GM21825 (cell line): Measurements from ENCODE around the gene BOD1L2.

Source experiments
- ATAC-seq: cut with Tn5 transposase; IDR thresholded peaks from one replicate; pipeline ENCODE4 v1.9.1; 2021; ENCODE audit warnings: mild to moderate bottlenecking, moderate library complexity; ENCODE audit not compliant: unreplicated experiment

The BOD1L2 gene

DNA sequence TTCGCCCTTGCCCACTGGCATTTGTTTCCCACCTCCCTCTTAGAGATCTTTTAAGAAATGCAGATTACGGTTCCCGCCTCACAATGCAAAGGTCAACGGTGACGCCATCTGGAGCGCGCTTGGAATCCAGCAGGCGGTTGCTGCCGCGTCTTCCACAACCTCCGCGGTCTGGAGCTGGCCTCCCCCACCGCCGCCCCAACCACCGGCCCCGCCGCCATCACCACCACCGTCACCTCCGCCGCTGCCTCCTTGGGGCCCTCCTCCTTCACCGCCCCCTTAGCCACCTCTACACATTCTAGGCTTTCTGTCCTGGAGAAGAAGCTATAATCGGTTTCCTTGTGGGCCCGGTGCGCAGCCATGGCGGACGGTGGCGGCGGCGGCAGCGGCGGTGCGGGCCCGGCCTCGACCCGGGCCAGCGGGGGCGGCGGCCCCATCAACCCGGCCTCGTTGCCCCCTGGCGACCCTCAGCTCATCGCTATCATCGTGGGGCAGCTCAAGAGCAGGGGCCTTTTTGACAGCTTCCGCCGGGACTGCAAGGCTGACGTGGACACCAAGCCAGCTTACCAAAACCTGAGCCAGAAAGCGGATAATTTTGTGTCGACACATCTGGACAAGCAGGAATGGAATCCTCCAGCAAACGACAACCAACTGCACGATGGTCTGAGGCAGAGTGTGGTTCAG lies at the start of gene BOD1L2:
Gene BOD1L2, plus strand, starts transcription at position 132 of the 681 bp plus-strand sequence. Its CDS starts 226 bp downstream, at position 358.
- ATAC-seq: no peak

DNA sequence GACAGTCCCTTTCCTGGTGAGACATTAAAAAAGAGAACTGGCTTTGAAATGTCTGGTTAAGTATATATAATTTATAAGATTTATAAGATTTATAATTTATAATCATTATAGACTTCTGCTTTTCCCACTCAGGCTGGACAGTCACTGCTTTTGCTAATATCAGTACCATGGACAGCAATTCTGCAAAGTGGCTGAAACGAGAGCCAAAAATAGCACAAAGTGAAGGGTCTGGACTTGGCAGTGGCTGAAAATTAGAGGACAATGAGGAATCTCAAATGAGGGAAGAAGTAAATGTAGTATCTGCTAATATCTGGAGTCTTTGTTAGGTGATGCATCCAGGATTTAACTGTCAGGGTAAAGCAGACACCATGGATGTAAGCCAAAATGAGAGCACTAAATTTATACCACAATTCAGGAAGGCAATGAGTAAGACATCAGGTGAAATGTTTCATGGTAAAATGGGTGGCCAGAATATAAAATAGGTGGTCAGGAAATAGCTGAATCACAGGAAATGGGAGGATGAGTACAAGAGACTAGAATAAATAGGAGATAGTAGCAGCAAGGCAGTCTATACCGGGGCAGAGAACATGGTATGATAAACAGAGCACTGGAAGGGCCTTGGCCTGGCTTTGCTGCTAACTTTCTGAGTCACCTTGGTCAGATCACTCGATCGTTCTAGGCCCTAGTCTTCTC lies 39.6 kb upstream of the BOD1L2 start:
- no peak for ATAC-seq

DNA sequence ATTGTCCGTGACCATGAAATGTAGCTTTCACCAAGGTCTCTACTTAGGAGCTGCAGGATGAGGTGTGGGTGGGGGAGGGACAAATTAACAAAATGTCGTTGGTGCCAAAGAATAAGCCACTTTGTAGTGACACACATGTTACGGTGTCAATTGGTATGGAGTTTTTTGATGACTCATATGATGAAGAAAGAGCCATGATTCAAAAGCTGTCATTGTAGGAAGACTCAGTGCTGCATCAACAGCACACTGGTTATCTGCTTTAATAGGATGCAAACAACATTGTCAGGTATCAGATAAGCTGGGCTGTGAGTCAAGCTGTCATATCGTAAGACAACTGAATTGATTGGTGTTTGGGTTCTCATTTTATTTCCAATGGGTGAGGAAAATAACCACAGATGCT lies 36.6 kb upstream of the BOD1L2 start:
- ATAC-seq: no peak

DNA sequence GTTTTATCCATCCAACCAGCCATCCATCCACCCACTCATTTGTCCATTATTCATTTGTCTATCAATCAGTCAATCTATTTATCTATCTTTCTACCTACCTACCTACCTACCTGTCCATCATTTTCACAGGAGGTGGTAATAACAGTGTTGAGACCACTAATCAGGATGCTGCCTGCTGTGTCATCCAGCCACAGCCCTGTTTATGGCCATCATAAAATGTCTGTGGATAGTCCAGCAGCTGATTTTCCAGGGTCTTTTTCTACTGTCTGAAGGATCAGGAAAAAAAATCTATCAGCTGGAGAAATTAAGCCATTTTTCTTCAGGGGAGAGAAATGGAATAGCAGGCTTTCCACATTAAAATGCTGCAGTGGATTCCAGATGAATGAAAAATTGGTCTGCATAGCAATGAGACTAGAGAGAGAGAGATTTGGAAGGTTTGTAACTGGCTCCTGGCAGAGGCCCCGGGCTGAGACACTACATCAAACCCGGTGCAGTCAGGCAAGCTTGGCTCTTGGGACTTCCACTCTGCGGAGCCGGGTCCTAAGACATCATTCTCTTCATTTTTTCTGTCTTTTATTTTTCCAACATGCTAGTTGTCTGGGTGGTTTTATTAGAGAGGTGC lies 33.0 kb upstream of the BOD1L2 start:
- ATAC-seq: no peak

DNA sequence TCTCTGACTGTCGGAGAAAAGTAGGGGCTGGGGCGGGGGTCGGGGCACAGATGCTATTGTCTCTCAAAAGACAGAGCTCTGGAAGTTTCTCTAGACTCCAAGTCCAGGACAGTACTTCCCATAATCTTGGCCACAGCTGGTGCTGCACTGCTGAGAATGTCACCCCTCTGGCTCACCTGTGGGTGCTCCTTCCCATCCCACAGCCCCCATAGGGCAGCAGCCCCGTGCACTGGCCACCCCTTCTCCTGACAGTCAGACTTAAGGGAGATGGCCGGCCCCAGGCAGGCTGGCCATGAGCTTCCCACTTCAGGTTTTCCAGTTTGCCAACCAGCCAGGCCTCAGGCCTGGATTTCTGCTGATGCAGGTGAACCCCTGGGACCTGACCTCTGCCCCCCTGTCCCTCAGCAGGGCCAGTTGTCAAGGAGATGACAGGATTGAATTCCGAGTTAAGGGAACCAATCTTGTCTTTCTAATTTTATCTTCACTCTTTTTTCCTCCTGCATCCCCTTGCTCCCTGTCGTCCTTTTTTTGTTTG lies 30.2 kb upstream of the BOD1L2 start:
- ATAC-seq: no peak

DNA sequence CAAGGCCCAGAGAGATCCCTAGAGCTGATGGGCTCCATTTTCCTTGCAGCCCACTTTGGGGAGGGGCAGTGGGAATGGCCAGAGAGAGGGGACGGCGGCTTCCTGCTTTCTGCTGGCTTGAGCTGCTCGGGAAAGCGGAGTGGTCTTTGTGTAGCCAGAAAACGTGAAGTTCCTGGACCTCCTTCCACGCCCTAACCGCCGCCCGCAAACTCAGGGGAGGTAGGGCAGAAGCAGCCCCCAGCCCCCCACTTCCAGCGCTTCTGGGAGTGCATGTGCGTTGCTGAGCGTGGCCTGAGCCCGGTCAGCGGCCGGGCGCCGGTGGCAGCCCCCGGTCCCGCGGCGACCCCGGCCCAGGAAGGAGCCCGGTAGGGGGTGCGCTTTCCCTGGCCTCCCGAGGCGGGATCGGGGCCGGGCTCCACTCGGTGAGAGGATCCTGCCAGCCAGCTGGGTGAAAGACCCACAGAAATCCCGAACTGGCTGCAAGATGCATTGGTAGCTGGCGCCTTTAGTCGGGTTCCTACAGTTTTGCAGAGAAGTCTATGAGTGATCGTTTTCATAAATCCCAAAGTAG lies 25.3 kb upstream of the BOD1L2 start:
- no peak for ATAC-seq

DNA sequence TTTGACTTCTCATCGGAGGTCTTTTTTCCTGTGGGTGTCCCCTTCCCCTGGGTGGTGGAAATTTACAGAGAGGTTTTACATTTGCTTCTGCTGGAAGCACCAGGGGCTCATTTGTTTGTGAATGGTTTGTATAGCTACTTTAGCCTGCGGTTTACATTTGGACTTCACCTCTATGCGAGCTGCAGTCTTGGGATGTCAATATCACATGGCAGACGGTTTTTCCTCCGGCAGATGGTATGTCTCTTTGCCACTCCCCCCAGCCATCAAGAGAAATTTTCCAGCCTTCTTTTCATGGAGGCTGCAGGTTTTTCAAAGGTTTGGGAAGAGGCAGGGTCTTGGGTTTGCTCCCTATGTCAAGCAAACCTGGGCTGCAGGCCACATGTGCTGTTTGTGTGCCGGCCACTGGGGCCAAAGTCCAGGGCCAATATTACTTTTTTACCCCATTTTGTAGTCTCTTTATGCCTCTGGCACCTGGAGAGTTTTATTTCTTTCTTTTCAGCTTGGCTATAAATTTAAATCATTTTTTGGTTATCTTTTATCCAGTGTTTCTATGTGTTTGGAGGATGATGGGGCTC lies 23.9 kb upstream of the BOD1L2 start:
- ATAC-seq: no peak

DNA sequence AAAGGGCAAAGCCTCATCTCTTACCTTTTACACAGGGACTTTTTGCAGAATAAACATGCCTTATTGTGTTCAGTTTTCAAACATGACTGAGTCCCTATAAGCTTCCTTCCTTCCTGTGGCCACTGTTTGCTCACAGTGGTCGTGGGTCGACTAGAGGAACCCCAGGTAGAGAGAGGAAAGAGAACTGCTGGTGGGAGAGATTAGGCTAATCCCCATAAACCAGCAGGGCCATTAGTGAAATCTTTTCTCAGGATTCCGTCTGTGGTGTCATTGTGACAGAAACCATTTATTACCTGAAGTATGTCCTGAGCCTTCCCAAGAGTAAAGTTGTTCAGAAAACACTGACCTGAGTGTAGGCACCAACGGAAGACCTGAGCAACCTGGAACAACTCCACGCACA lies 21.3 kb upstream of the BOD1L2 start:
- no peak for ATAC-seq

DNA sequence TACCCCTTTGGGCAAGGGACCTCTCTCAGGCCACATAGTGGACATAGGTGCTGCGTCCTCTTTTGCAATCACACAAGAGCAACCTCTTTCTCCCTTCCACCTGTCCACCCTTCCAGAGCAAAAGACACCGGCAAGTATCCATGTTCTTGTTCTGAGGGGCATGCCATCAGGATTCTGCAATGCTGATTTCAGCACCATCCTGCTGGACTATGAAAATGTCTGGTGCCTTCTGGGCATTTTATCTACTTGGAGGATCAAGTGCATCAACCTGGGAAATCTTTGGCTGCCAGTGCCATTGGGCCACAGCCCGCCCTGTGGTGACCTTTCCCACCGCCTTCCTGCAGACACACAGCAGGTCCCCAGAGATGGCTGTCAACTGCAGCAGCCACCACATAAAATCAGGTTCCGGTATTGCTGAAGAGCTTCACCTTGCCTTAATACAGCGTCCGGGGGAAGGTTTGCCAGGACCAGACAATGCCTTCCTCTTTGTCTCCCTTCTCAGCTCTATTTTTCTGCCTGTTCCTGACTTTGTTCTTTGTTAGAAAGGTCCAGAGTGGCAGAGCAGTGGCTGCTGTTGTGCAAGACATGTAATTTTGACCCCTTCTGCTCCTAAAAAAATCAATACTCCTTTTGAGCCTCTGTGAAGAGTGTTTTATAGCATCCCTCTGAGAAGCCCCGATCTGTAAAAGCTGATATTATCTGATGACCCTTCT lies 18.5 kb upstream of the BOD1L2 start:
- no peak for ATAC-seq

DNA sequence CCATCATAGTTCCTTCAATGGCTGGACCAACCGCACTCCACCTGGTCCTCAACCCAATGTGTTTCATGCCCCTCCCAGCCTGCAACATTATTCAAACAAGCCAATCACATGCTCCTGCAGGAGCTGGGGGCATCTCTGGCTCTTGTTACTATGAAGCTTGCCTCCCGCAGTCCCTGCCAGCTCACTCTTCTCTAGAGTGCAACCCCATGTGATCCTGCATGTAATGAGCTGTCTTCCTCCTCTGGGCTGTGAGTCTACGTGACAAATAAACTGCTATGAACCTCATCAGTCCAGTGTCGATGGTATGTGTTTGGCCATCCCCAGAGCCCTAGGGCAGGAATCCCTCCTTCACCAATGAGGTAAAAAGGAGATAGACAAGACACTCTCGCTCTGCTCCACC lies 15.8 kb upstream of the BOD1L2 start:
- ATAC-seq: no peak

DNA sequence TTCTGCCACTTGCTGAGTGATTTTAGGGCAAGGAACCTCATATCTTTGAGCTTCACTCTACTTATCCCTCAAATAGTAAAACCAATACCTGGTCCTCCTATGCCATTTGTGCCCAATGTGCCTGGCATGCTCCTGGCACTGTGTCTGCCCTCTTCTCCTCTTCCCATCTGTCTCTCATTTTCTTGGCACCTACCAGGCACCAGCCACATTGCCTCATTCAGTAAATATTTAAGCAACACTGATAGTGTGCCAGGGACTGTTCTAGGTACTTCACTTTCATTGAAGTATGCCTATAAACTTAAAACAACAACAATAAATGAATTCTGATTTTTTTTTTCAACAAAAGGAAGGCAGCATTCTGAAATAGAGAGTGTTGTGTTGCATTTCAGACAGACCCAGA lies 15.1 kb upstream of the BOD1L2 start:
- no peak for ATAC-seq

DNA sequence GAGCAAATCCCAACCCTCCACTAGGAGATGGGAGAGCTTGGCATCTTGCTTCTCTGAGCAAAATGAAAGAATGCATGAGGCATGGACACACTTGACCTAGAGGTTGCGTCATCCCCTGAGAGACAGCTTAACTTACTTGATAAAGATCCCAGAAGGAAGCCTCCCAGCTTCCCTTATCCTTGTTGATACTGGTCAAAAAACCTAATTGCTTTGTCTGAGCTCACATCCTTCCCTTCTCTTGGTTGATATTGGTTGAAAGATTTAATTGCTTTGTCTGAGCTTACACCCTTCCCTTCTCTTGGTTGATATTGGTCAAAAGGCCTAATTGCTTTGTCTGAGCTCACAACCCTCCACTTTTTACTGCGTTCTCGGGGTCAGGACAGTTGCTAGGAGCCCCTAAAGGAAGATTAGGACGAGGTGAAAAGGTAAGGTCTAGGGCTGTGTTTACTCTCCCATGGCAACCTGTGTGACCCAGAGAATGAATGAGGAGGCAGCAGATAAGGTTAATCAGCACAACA lies 12.2 kb upstream of the BOD1L2 start:
- ATAC-seq: no peak

DNA sequence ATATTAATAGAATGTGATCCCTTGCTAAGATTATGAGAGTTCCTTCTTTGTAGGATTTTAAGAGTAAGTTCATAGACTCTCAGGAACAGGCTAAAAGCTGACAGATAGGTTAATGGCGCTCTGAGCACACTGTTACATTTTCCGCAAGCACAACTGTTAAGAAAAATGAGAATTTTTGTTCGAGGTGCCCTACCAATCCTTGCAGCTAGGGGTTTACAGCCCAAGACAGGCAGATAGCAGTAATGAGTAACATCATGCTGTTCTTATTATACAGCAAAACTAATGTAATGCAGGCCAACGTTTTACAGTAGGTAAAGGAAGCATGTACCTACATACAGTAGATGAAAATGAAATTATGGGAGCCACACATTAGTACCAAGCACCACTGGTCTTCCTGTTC lies 11.2 kb upstream of the BOD1L2 start:
- no peak for ATAC-seq

DNA sequence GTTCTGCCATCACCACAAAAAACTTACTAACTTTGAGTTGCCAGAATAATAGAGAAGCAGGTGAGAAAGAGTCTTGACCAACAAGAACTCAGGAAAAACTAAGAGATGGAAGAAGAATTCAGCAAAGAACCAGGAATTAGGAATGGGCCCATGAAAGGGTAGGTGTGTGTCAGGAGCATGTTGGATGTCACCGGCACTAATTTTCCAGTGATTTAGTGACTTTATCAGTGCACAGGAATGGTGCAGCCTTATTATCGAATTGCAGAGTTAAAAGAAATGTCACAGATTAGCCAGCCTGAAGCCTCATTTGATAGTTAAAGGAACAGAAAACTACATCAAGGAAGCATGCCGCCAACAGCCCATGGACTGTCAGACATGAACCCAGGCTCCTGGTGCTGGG lies 9.0 kb upstream of the BOD1L2 start:
- ATAC-seq: no peak

DNA sequence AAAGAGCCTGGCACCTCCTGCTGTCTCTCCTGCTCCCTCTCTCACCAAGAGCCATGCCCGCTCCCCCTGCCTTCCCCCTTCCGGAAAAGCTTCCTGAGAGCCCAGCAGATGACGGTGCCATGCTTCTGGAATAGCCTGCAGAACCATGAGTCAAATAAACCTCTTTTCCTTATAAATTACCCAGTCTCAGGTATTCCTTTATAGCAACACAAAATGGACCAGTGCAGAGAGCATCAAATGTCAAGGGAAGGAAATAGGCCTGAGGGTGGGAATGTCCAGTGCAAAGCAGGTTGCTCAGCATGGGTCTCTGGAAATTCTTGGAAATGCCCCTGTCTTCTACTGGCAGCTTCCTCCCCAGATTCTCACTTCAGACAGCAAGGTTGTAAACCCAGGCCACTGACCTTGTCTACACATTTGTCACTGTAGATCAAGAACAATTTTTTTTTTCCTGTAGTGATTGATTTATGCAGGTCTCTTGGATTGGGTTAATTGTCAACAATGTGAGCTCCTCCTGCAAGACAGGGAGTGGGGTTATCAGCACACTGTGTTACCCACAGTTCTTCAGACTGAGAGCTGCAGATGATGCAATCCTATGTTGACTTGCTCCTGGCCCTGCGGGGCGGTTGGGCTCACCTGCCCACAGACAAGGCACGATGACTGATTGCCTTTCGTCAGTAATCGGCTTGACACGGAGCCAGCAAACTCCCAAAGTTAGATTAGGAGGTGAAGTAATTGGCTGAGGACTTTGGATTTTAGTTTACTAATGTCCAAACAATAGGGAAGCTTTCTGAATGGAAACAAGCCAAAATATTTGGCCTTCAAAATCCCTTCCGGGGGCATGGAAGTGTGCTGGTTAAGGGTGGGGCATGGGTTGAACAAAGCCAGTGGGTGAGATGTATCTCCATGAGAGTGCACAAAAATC lies 5.4 kb upstream of the BOD1L2 start:
- ATAC-seq: no peak

DNA sequence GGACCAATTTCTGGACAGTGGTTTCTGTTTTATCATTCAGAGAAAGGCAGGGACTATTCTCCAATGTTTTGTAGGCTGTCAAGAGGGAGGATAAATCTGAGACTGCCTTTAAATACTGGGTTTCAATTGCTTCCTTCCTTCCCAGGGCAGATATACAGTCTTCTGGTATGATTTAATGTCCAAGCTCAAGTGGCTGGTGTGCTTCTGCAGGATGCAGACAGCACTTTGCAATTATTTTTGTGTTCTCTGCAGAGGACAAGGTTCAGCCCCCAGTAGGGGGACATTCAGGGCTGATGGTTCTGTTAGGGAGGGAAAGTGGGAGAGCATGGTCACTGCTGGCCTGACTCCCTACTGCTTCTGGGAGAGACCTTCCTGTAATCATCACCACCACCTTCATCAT lies 4.6 kb upstream of the BOD1L2 start:
- no peak for ATAC-seq

DNA sequence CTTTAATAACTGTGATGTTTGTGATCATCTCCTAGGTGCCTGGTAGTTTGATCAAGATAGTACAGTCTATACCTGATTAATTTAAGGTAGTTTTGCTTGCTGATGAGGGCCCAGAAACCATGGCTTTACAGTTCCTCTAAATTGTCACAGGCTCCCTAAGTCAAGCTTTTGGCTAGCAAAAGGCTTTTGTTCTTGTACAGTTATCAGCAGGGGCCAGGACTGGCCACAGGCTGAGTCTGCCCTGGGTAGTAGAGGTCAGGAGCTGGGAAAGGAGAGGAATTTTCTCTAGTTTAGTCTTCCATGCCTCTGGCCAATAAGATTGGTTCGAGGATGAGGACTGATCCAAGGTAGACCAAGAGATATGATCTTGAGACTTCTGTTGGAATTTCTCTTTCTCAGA lies 3.6 kb upstream of the BOD1L2 start:
- ATAC-seq: no peak

DNA sequence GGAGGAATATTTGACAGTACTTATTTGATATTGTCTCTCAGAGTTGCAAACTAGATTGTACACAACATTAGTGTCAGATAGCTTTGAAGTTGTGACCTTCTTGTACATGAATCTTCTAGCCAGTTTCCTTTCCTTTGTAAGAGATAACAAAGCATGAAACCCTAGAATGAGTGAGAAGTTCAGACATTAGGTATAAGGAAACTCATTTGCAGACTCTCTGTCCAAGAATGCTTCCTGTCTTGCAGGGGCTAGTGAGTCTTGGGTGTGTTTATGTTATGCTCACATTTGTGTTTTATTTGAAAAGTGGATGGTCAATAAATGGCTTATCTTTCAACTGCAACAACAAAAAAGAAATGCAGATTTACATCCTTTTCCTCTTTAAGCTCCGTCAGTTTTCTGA lies 1.4 kb downstream of the BOD1L2 start:
- no peak for ATAC-seq

DNA sequence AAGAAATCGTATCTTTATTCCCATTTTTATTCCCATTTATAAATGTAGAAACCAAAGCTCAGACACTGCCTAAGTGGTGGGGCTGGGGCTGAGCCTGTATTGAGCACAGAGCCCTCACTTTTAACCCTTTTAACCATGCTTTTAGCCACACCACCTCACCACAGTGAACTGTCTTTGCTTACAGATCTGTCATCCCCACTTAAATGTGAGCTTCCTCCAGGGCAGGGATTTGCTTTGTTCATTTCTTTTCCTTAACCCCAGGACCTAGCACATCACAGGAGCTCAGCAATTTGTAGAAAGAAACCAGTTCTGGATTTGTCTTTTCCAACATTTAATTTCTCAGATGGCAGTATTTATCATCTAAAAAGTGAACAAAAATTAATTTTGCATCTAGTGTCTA lies 2.2 kb downstream of the BOD1L2 start:
- ATAC-seq: no peak
